HepG2 (cell line): Measurements from ENCODE around the gene ABCC3. TPM values are rescaled to one million over a fixed set of nuclear protein-coding genes. Genes with fewer than 3 reads are reported as not detected.

Experiments
- AGO2 ChIP-seq: fragments of 200-400 bp; formaldehyde crosslinking; optimal IDR thresholded peaks from 2 replicates; pipeline ENCODE3; 2017; ENCODE audit warnings: mild to moderate bottlenecking, low read depth, low read length, moderate library complexity
- RFXANK ChIP-seq: IDR thresholded peaks from 2 replicates; pipeline ENCODE4 v1.6.1; 2016
- RXRB ChIP-seq: IDR thresholded peaks from 2 replicates; pipeline ENCODE4 v1.6.1; 2016; ENCODE audit warnings: borderline replicate concordance, missing genetic modification reagents, missing compliant biosample characterization
- SKI ChIP-seq: fragments of 450-650 bp; IDR thresholded peaks from one replicate; pipeline ENCODE4 v1.6.1; 2018; ENCODE audit warnings: mild to moderate bottlenecking; ENCODE audit not compliant: partially characterized antibody
- polyA plus RNA-seq, 8 experiments: library from polyadenylated mRNA; depleted of rRNA in 3 of 8; stranded (reverse) in 7 of 8; unstranded in 1 of 8; fragments of >200 nt; fragmentation: Illumina TruSeq in 4 of 8; extraction: Trizol in 4 of 8; gene quantifications; 2 replicates each; pipeline versions ENCODE4 v1.2.1 to v1.2.3, GENCODE V29; 2011 to 2016; ENCODE audit warnings: low read depth in 4 of 8, missing spikeins in 1 of 8, mixed read lengths in 1 of 8; ENCODE audit not compliant: insufficient read depth in 1 of 8
- total RNA-seq, 5 experiments: library from RNA; depleted of rRNA; stranded (reverse); fragments of >200 nt; fragmentation: Illumina TruSeq; extraction: Trizol; gene quantifications; 2 replicates each; pipeline ENCODE4 v1.2.3, GENCODE V29; 2016; ENCODE audit warnings: low read depth in 1 of 5
- TF ChIP-seq, protein P1 (sequence below): sonication (generic); formaldehyde crosslinking; IDR thresholded peaks from 2 replicates; pipeline ENCODE4 v1.8.0; 2022; ENCODE audit warnings: low read depth, missing genetic modification reagents
- TF ChIP-seq, protein P2 (sequence below): sonication (generic); formaldehyde crosslinking; conservative IDR thresholded peaks from 2 replicates; pipeline ENCODE4 v1.4.0; 2020; ENCODE audit warnings: missing genetic modification reagents
- TF ChIP-seq, protein P3 (sequence below): sonication (generic); formaldehyde crosslinking; IDR thresholded peaks from 2 replicates; pipeline ENCODE4 v1.5.1; 2020; ENCODE audit warnings: mild to moderate bottlenecking, missing genetic modification reagents, borderline replicate concordance
- TF ChIP-seq, protein P4 (sequence below): sonication (generic); formaldehyde crosslinking; IDR thresholded peaks from 2 replicates; pipeline ENCODE4 v1.5.0; 2020; ENCODE audit warnings: mild to moderate bottlenecking, missing genetic modification reagents
- TF ChIP-seq, protein P5 (sequence below): sonication (generic); formaldehyde crosslinking; IDR thresholded peaks from 2 replicates; pipeline ENCODE4 v1.4.0; 2020; ENCODE audit warnings: missing genetic modification reagents
- TF ChIP-seq, protein P6 (sequence below): sonication (generic); formaldehyde crosslinking; IDR thresholded peaks from 2 replicates; pipeline ENCODE4 v1.8.1; 2023; ENCODE audit warnings: missing genetic modification reagents, inconsistent platforms, borderline replicate concordance
- TF ChIP-seq, protein P7 (sequence below): sonication (generic); formaldehyde crosslinking; IDR thresholded peaks from 2 replicates; pipeline ENCODE4 v1.5.1; 2020; ENCODE audit warnings: missing genetic modification reagents, mild to moderate bottlenecking, borderline replicate concordance

ABCC3 gene
- total and polyA plus RNA-seq, 2 of the 13 experiments (the other 11 are each of a cell fraction or from before 2014, with no cell fraction given), result 25.2 to 50.7 TPM

DNA sequence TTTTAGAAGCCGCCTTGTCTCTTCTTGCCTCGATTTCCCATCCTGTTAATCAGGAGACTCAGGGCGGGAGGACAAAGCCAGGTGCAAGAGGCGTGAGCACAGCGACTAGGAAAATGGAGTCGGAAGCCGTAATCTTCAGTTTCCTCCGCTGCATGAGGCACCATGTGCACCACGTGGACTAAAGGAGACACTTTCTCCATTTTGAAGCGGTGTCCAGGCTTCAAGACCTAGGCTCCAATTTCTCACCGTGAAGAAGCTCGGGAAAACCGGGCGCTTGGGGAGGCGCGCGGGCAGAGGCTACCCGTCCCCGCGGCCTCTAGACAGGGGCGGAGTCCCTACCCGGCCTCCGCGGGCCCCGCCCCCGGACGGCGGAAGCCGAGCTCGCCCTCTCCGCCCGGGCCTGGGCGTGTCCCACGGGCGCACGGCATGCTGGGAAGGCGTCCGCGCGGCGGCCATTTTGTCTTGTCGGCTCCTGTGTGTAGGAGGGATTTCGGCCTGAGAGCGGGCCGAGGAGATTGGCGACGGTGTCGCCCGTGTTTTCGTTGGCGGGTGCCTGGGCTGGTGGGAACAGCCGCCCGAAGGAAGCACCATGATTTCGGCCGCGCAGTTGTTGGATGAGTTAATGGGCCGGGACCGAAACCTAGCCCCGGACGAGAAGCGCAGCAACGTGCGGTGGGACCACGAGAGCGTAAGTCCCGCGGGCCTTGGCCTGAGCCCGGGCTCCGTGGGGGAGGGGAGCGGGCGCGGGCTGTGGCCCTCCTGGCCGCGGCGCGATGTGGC, 84.7 kb downstream of the ABCC3 start, which contains the start of gene LUC7L3 (continued):
- TF ChIP-seq, protein P1, sequence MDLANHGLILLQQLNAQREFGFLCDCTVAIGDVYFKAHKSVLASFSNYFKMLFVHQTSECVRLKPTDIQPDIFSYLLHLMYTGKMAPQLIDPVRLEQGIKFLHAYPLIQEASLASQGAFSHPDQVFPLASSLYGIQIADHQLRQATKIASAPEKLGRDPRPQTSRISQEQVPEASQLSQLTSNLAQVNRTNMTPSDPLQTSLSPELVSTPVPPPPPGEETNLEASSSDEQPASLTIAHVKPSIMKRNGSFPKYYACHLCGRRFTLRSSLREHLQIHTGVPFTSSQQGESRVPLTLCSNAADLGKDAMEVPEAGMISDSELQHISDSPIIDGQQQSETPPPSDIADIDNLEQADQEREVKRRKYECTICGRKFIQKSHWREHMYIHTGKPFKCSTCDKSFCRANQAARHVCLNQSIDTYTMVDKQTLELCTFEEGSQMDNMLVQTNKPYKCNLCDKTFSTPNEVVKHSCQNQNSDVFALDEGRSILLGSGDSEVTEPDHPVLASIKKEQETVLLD (CRISPR knock-in tag), result peak; percentile 94
- TF ChIP-seq, protein P2, sequence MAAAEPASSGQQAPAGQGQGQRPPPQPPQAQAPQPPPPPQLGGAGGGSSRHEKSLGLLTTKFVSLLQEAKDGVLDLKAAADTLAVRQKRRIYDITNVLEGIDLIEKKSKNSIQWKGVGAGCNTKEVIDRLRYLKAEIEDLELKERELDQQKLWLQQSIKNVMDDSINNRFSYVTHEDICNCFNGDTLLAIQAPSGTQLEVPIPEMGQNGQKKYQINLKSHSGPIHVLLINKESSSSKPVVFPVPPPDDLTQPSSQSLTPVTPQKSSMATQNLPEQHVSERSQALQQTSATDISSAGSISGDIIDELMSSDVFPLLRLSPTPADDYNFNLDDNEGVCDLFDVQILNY (CRISPR knock-in tag), result peak; percentile 83
- peak; percentile 58 for TF ChIP-seq RXRB (CRISPR knock-in tag)
- peak; percentile 73 for TF ChIP-seq SKI
- TF ChIP-seq, protein P3, sequence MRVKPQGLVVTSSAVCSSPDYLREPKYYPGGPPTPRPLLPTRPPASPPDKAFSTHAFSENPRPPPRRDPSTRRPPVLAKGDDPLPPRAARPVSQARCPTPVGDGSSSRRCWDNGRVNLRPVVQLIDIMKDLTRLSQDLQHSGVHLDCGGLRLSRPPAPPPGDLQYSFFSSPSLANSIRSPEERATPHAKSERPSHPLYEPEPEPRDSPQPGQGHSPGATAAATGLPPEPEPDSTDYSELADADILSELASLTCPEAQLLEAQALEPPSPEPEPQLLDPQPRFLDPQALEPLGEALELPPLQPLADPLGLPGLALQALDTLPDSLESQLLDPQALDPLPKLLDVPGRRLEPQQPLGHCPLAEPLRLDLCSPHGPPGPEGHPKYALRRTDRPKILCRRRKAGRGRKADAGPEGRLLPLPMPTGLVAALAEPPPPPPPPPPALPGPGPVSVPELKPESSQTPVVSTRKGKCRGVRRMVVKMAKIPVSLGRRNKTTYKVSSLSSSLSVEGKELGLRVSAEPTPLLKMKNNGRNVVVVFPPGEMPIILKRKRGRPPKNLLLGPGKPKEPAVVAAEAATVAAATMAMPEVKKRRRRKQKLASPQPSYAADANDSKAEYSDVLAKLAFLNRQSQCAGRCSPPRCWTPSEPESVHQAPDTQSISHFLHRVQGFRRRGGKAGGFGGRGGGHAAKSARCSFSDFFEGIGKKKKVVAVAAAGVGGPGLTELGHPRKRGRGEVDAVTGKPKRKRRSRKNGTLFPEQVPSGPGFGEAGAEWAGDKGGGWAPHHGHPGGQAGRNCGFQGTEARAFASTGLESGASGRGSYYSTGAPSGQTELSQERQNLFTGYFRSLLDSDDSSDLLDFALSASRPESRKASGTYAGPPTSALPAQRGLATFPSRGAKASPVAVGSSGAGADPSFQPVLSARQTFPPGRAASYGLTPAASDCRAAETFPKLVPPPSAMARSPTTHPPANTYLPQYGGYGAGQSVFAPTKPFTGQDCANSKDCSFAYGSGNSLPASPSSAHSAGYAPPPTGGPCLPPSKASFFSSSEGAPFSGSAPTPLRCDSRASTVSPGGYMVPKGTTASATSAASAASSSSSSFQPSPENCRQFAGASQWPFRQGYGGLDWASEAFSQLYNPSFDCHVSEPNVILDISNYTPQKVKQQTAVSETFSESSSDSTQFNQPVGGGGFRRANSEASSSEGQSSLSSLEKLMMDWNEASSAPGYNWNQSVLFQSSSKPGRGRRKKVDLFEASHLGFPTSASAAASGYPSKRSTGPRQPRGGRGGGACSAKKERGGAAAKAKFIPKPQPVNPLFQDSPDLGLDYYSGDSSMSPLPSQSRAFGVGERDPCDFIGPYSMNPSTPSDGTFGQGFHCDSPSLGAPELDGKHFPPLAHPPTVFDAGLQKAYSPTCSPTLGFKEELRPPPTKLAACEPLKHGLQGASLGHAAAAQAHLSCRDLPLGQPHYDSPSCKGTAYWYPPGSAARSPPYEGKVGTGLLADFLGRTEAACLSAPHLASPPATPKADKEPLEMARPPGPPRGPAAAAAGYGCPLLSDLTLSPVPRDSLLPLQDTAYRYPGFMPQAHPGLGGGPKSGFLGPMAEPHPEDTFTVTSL, result no peak
- TF ChIP-seq, protein P4, sequence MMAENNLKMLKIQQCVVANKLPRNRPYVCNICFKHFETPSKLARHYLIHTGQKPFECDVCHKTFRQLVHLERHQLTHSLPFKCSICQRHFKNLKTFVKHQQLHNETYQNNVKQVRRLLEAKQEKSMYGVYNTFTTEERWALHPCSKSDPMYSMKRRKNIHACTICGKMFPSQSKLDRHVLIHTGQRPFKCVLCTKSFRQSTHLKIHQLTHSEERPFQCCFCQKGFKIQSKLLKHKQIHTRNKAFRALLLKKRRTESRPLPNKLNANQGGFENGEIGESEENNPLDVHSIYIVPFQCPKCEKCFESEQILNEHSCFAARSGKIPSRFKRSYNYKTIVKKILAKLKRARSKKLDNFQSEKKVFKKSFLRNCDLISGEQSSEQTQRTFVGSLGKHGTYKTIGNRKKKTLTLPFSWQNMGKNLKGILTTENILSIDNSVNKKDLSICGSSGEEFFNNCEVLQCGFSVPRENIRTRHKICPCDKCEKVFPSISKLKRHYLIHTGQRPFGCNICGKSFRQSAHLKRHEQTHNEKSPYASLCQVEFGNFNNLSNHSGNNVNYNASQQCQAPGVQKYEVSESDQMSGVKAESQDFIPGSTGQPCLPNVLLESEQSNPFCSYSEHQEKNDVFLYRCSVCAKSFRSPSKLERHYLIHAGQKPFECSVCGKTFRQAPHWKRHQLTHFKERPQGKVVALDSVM (CRISPR knock-in tag), result peak; percentile 100
- TF ChIP-seq RFXANK (CRISPR knock-in tag), result no peak
- peak; percentile 93 for TF ChIP-seq AGO2
- TF ChIP-seq, protein P5, sequence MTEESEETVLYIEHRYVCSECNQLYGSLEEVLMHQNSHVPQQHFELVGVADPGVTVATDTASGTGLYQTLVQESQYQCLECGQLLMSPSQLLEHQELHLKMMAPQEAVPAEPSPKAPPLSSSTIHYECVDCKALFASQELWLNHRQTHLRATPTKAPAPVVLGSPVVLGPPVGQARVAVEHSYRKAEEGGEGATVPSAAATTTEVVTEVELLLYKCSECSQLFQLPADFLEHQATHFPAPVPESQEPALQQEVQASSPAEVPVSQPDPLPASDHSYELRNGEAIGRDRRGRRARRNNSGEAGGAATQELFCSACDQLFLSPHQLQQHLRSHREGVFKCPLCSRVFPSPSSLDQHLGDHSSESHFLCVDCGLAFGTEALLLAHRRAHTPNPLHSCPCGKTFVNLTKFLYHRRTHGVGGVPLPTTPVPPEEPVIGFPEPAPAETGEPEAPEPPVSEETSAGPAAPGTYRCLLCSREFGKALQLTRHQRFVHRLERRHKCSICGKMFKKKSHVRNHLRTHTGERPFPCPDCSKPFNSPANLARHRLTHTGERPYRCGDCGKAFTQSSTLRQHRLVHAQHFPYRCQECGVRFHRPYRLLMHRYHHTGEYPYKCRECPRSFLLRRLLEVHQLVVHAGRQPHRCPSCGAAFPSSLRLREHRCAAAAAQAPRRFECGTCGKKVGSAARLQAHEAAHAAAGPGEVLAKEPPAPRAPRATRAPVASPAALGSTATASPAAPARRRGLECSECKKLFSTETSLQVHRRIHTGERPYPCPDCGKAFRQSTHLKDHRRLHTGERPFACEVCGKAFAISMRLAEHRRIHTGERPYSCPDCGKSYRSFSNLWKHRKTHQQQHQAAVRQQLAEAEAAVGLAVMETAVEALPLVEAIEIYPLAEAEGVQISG (CRISPR knock-in tag), result peak; percentile 92
- TF ChIP-seq, protein P6, sequence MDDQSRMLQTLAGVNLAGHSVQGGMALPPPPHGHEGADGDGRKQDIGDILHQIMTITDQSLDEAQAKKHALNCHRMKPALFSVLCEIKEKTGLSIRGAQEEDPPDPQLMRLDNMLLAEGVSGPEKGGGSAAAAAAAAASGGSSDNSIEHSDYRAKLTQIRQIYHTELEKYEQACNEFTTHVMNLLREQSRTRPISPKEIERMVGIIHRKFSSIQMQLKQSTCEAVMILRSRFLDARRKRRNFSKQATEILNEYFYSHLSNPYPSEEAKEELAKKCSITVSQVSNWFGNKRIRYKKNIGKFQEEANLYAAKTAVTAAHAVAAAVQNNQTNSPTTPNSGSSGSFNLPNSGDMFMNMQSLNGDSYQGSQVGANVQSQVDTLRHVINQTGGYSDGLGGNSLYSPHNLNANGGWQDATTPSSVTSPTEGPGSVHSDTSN (CRISPR knock-in tag), result no peak
- TF ChIP-seq, protein P7, sequence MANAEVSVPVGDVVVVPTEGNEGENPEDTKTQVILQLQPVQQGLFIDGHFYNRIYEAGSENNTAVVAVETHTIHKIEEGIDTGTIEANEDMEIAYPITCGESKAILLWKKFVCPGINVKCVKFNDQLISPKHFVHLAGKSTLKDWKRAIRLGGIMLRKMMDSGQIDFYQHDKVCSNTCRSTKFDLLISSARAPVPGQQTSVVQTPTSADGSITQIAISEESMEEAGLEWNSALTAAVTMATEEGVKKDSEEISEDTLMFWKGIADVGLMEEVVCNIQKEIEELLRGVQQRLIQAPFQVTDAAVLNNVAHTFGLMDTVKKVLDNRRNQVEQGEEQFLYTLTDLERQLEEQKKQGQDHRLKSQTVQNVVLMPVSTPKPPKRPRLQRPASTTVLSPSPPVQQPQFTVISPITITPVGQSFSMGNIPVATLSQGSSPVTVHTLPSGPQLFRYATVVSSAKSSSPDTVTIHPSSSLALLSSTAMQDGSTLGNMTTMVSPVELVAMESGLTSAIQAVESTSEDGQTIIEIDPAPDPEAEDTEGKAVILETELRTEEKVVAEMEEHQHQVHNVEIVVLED, result peak; percentile 92
